GM12873 (cell line): Measurements from ENCODE around the gene SLAMF8.

ENCODE experiments used
- TF ChIP-seq, protein P1 (sequence below): IDR thresholded peaks from 2 replicates; pipeline ENCODE4 v1.5.1; 2012; ENCODE audit warnings: low read depth, mild to moderate bottlenecking, moderate library complexity, low read length, control low read depth; ENCODE audit not compliant: insufficient read depth; ENCODE audit errors: missing control alignments

The SLAMF8 gene

DNA sequence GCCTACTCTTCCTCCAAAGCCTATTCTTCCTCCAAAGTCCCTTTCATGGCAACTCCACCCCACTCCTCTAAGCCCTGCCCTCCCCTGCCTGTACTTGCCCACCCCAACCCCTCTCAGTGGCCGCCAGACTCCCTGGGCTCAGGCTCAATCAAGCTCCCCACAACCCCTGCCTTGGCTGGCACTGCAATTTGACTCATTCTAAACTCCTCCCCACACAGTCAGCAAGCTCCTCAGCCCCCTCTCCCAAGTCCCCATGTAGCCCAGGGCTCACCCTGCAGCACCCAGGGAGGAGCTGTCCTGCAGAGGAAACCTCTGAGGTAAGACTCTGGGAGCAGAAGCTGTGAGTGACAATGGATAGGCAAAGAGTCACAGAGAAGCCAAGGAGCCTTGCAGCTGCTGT is 39.4 kb downstream of the SLAMF8 start:
- TF ChIP-seq, protein P1, sequence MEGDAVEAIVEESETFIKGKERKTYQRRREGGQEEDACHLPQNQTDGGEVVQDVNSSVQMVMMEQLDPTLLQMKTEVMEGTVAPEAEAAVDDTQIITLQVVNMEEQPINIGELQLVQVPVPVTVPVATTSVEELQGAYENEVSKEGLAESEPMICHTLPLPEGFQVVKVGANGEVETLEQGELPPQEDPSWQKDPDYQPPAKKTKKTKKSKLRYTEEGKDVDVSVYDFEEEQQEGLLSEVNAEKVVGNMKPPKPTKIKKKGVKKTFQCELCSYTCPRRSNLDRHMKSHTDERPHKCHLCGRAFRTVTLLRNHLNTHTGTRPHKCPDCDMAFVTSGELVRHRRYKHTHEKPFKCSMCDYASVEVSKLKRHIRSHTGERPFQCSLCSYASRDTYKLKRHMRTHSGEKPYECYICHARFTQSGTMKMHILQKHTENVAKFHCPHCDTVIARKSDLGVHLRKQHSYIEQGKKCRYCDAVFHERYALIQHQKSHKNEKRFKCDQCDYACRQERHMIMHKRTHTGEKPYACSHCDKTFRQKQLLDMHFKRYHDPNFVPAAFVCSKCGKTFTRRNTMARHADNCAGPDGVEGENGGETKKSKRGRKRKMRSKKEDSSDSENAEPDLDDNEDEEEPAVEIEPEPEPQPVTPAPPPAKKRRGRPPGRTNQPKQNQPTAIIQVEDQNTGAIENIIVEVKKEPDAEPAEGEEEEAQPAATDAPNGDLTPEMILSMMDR = no peak

DNA sequence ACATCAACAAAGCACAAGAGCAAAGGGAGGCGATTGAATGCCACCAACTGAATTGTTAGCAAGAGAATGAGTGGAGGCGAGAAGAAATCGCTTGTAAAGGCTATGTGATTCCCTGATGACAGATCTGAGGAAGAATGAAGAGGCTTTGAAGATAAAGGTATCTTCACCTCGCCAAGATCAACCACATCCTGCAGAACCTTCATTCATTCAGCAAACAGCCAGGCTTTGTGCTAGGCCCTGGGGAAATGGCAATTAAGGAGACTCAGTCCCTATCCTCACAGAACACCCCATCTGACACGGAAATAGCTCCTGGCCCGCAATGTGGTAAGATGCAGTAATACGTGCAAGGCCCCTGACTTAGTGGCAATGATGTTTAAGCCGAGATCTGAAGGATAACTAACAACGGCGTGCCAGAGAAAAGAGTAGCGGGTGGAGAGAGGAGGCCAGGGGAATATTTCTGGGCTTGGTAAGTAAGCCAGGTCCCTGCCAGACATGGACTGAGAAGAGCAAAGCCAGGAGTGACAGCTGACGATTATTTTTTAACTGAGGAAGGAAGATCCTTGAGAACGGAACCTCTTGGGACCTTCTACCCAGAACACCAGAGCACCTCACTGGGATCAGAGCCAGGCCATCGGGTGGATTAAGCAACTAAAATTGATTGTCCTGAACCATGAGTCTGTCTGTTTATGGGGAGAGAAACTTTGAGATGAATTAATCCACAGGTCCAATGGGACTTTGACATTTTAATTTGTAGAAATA is 40.4 kb downstream of the SLAMF8 start:
- TF ChIP-seq, protein P1 = no peak

DNA sequence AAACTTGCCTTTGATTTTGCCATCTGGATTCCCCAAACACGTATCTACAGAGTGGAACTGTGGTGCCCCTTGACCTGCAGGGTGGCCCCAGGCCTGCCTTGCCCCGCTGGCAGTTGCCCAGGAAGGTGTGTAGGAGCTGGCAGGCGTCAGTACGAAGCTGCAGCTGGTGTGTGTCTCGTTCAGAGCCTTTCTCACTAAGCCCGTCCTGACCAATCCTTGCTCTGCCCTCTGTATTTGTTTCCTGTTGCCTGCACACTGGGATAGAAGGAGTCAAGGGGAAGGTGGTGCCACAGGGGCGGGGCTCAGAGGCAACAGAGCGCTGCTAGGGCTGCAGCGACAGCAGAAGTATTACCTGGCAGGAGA is 41.0 kb downstream of the SLAMF8 start:
- TF ChIP-seq, protein P1 = no peak

DNA sequence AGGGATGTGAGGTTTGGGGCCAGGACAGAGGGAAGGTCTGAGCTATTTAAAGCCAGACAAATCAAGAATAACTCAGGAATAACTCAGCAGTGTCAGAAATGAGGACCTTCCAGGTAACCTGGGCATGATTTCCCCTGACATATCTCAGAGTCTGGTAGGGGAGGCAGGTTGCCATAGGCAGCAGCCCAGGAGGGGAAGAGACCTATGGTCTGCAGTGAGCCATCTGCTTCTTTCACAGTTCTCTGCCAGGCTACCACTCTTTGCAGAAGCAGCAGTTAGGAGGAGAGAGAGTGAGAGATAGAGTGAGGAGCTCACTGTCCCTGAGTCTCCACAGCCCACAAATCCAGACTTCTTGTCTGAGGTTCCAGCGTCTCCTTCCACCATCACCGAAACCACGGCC is 42.1 kb downstream of the SLAMF8 start:
- TF ChIP-seq, protein P1 = no peak

GRCh38 chr1:159869173-159869572 is 42.5 kb downstream of the SLAMF8 start:
- TF ChIP-seq, protein P1 = no peak

- TF ChIP-seq, protein P1 = no peak
Measured at GRCh38 chr1:159869607-159870006, 42.9 kb downstream of the SLAMF8 start.

DNA sequence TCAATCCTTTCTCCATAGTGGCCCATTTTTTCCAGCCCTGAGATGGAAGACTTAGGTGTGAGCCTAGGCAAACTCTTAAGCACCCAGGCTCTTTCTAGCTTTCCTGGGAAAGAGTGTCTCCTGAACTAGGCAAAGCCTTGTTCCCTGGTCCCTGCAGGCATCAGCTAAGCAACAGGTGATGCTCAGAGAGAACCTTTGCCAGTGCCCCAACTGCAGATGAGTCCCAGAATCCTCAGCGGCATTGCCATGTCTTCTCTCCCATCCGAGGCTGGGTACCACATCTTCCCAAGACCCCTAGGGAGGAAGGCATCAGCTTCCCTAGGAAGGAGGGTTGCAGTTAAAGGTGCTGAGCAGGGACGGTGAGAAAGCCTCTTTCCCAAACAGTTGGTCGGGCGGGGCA is 44.0 kb downstream of the SLAMF8 start:
- TF ChIP-seq, protein P1 = no peak
